SU-DHL-6 (cell line): ENCODE measurements around the gene KCNE2.
A peak's percentile ranks its signal among the peaks of the same experiment; 100 is the strongest.

Experiments
- H2AFZ ChIP-seq: fragments of 200-600 bp; sonication (generic); 2 replicates; pipeline ENCODE4 v1.6.1; 2014; ENCODE audit warnings: low read depth, mild to moderate bottlenecking, moderate library complexity, mixed read lengths, antibody characterized with exemption, low read length; ENCODE audit not compliant: severe bottlenecking
- H3F3A ChIP-seq: fragments of 200-600 bp; shearing (Covaris generic); 2 replicates; pipeline ENCODE4 v1.6.0; 2016; ENCODE audit warnings: antibody characterized with exemption, mild to moderate bottlenecking; ENCODE audit not compliant: insufficient read depth
- H3K27ac ChIP-seq: fragments of 200-600 bp; sonication (generic); 2 replicates; pipeline ENCODE4 v1.5.1; 2016; ENCODE audit warnings: low read depth, mild to moderate bottlenecking, low read length, moderate library complexity, mixed read lengths
- H3K27me3 ChIP-seq: fragments of 200-600 bp; sonication (generic), shearing (Covaris generic); 2 replicates; pipeline ENCODE4 v1.6.0; 2014; ENCODE audit warnings: mild to moderate bottlenecking, low read length
- H3K36me3 ChIP-seq: fragments of 200-600 bp; sonication (generic); 2 replicates; pipeline ENCODE4 v1.6.1; 2014; ENCODE audit warnings: mild to moderate bottlenecking, low read length, mixed read lengths
- H3K4me2 ChIP-seq: fragments of 300-600, 200-600 bp; shearing (Covaris generic), sonication (generic); 2 replicates; pipeline ENCODE4 v1.6.0; 2014; ENCODE audit warnings: low read length, low read depth, mild to moderate bottlenecking; ENCODE audit not compliant: poor library complexity, severe bottlenecking
- H3K4me3 ChIP-seq: fragments of 200-600 bp; sonication (generic); 2 replicates; pipeline ENCODE4 v1.5.1; 2014; ENCODE audit warnings: antibody characterized with exemption, low read length, mild to moderate bottlenecking, mixed read lengths; ENCODE audit not compliant: insufficient read depth, poor library complexity, severe bottlenecking
- H3K79me2 ChIP-seq: fragments of 200-600 bp; sonication (generic); 2 replicates; pipeline ENCODE4 v1.6.1; 2014; ENCODE audit warnings: mild to moderate bottlenecking, low read length, moderate library complexity; ENCODE audit not compliant: insufficient read depth
- H3K9ac ChIP-seq: fragments of 200-600 bp; sonication (generic); 2 replicates; pipeline ENCODE4 v1.7.0; 2014; ENCODE audit warnings: mild to moderate bottlenecking, low read length
- H3K9me2 ChIP-seq: fragments of 200-600 bp; sonication (generic); replicated peaks from 2 replicates; pipeline ENCODE4 v1.6.1; 2014; ENCODE audit warnings: low read length; ENCODE audit not compliant: insufficient read depth
- H3K9me3 ChIP-seq: fragments of 200-600 bp; sonication (generic); 2 replicates; pipeline ENCODE4 v1.6.1; 2014; ENCODE audit warnings: low read length, mixed read lengths; ENCODE audit not compliant: insufficient read depth
- H4K20me1 ChIP-seq: fragments of 200-600 bp; sonication (generic); 2 replicates; pipeline ENCODE4 v1.6.1; 2014; ENCODE audit warnings: low read depth, mild to moderate bottlenecking, antibody characterized with exemption, low read length, moderate library complexity, mixed read lengths
- CTCF ChIP-seq: fragments of 200-600 bp; sonication (generic); IDR thresholded peaks from one replicate; pipeline ENCODE4 v1.5.1; 2017; ENCODE audit warnings: antibody characterized with exemption, mild to moderate bottlenecking, low read length, moderate library complexity; ENCODE audit not compliant: insufficient read depth, poor library complexity, severe bottlenecking
- EZH2phosphoT487 ChIP-seq: fragments of 200-600 bp; sonication (generic), shearing (Covaris generic); conservative IDR thresholded peaks from 2 replicates; pipeline ENCODE4 v1.6.1; 2018; ENCODE audit warnings: mild to moderate bottlenecking, antibody characterized with exemption, low read length, moderate library complexity, mixed read lengths

KCNE2 gene

GRCh38 chr21:34364921-34365320, 1.1 kb downstream of the KCNE2 start:
- Histone ChIP-seq H3K9me3 (no peaks in the 10 kb centered on the region), H3K4me2 (no peak overlapping the region), H3K36me3 (no peaks in the 10 kb centered on the region), H3K27ac (no peak overlapping the region), H3F3A (no peaks in the 10 kb centered on the region), H2AFZ (no peak overlapping the region), H3K9ac (no peak overlapping the region), H3K4me3 (no peak overlapping the region), H3K79me2 (no peaks in the 10 kb centered on the region), H4K20me1 (no peaks in the 10 kb centered on the region), H3K9me2 (no peaks in the 10 kb centered on the region), H3K27me3 (no peaks in the 10 kb centered on the region)
- TF ChIP-seq EZH2phosphoT487: no peak
- TF ChIP-seq CTCF: no peak

- no peaks in the 10 kb centered on the region for H3K79me2 ChIP-seq
- no peaks in the 10 kb centered on the region for H3K36me3 ChIP-seq
- no peaks in the 10 kb centered on the region for H3K27me3 ChIP-seq
- no peak overlapping the region for H3K4me2 ChIP-seq
- H4K20me1 ChIP-seq: no peaks in the 10 kb centered on the region
- TF ChIP-seq EZH2phosphoT487 (no peak), CTCF (no peak)
- no peak overlapping the region for H3K4me3 ChIP-seq
- no peaks in the 10 kb centered on the region for H3F3A ChIP-seq
- H2AFZ ChIP-seq: no peak overlapping the region
- H3K9me3 ChIP-seq: no peaks in the 10 kb centered on the region
- no peaks in the 10 kb centered on the region for H3K9me2 ChIP-seq
- H3K9ac ChIP-seq: no peak overlapping the region
- H3K27ac ChIP-seq: no peak overlapping the region
These were observed 2.0 kb downstream of the KCNE2 start for GRCh38 chr21:34365809-34366208.

GRCh38 chr21:34367320-34367935, 3.6 kb downstream of the KCNE2 start:
- Histone ChIP-seq H3K4me3 (no peak overlapping the region), H3K9me3 (no peaks in the 10 kb centered on the region), H3K36me3 (no peaks in the 10 kb centered on the region), H3K9ac (no peak overlapping the region), H3K79me2 (no peaks in the 10 kb centered on the region), H4K20me1 (no peaks in the 10 kb centered on the region), H3K4me2 (no peak overlapping the region), H3K27ac (no peak overlapping the region), H3K27me3 (no peaks in the 10 kb centered on the region), H3K9me2 (no peaks in the 10 kb centered on the region), H3F3A (no peaks in the 10 kb centered on the region), H2AFZ (no peak overlapping the region)
- peak; percentile 61 for TF ChIP-seq CTCF
- no peak for TF ChIP-seq EZH2phosphoT487
